GM12874 (cell line): ENCODE results near the gene BCL2.

Source experiments
- TF ChIP-seq, protein P1 (sequence below): IDR thresholded peaks from 2 replicates; pipeline ENCODE4 v1.5.1; 2011; ENCODE audit warnings: low read depth, mild to moderate bottlenecking, control low read depth, low read length, moderate library complexity; ENCODE audit not compliant: insufficient read depth

Gene BCL2

DNA sequence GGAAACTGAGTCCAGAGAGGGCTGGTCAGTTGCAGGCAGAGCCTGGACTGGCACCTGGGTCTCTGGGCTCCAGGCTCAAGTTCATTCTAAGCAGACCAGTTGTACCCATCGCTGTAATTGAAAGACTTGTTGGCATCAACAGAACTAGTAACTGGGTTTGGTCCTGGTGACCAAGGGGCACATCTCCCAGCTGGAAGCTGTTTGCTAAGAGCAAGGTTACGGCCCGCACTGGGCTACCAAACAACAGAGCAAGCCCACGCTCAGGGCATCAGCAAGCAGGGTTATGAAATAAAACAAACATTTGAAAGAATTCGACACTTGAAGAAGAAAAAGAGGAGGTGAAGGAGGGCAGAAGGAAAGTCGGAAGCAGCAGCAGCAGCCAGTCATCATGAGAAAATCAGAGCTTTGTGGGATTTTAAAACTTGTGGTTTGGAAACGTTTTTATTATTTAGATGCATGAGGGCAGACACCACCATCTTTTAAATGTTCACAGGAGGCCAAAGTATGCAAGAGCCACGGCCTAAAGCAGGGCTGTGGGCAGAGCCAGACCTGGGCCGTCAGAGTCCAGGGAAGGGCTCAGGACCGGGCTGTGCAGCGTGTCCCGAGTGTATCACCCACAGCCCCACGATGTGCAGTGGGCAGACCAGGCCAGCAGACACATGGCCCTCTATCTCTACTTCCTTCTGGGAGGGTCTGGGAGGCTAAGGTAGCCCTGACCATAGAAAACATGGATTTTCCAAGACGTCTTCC, 220.3 kb downstream of the BCL2 start:
- TF ChIP-seq, protein P1, sequence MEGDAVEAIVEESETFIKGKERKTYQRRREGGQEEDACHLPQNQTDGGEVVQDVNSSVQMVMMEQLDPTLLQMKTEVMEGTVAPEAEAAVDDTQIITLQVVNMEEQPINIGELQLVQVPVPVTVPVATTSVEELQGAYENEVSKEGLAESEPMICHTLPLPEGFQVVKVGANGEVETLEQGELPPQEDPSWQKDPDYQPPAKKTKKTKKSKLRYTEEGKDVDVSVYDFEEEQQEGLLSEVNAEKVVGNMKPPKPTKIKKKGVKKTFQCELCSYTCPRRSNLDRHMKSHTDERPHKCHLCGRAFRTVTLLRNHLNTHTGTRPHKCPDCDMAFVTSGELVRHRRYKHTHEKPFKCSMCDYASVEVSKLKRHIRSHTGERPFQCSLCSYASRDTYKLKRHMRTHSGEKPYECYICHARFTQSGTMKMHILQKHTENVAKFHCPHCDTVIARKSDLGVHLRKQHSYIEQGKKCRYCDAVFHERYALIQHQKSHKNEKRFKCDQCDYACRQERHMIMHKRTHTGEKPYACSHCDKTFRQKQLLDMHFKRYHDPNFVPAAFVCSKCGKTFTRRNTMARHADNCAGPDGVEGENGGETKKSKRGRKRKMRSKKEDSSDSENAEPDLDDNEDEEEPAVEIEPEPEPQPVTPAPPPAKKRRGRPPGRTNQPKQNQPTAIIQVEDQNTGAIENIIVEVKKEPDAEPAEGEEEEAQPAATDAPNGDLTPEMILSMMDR: no peak

DNA sequence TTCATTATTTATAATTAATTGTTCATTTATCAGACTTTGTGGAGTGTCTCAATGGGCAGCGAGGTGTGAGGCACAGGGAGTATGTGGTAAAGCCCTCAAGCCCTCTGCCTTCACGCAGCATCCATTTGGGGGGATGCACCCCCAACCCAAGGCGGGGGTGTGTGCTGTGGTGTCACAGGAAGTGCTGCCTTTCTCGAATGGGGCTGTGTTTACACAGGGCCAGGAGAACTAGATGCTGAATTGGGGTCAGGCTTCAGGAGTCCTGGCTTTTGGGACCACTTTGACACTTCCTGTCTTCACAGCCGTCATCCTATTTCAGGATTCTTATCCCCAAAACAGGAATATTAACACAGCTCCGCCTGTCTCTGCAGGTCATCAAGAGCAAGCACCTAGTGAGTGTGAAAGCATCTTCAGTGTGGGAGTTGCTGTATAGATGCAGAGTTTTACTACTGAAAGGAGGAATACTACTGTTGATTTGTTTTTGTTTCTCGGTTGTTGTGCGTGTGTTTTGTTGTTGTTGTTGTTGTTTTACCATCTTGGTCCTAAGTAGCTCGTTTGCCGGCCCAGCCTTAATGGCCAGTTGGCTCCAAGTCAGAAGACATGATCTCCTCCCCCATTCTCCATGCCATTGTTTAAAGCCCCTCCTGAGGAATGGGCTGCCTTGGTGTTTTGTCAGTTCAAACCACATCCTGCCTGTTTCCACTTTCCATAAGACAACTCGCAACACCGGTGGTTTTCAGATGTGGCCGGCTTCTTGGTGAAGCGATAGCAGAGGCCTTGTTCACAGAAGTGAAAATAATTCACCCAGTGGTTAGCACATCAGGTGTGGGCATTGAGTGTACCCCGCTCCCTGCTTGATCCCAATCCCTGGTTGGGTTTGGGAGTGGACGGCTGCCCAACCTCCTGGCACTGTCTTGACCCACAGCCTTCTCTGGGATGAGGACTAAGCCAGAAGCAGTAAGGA, 221.3 kb downstream of the BCL2 start:
- TF ChIP-seq, protein P1: no peak

DNA sequence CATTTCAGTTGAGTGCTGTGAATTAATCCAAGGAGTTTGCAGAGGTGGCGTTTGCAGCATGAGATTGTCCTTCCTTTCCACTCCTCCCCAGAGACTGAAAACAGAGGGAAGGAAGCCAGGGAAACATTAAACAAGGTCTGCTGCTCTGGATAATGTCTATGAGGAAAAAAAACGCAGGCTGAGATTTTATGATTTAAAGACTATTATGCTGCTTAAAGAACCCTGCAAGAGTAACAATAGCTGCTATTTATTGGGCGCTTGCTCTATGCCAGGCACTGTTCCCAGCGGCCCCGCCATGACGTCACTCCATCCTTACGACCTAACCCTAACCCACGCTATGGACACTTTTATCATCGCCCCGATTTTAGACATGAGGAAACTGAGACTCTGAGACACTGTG, 222.4 kb downstream of the BCL2 start:
- TF ChIP-seq, protein P1: no peak

DNA sequence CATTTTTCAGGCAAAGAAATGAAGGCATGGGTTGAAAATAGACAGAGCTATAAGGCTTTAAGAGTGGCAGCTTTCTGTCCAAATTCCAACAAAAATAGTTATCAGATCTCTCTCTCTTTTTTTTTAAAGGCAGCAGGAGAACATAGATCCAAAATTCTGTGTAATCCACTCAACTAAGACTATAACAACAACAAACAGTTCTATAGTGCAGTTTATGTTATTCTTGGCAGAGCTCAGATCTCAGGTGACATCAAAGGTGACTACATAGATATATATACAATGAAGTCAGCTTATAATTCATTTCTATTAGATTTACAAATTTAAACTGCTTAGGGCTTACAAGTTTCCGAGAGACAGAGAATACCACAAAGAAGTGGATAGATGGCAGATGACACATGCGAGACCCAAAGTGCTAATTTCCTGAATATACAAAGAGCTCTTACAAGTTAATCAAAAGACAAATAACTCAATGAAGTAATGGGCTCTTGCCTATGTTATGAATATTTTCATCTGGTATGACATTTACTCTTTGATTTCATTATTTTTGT, 223.2 kb downstream of the BCL2 start:
- TF ChIP-seq, protein P1: no peak

DNA sequence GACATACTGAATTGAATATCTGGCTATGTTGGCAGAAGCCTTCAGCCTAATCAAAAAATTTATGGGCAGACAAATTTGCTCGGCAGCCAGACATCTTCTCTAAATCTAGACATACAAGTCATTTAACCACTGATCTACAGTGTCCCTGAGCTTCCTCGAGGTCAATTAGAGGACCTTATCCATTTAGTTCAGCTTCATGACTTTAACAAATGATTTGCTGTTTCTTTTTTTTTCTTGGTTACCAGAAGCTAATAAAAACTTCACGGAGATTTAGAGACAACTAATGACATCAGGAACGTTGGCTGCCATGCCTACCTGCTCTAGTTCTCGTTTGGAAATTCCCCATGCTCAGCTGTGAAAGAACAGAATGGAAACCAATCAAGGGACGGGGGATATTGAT, 223.8 kb downstream of the BCL2 start:
- TF ChIP-seq, protein P1: no peak

DNA sequence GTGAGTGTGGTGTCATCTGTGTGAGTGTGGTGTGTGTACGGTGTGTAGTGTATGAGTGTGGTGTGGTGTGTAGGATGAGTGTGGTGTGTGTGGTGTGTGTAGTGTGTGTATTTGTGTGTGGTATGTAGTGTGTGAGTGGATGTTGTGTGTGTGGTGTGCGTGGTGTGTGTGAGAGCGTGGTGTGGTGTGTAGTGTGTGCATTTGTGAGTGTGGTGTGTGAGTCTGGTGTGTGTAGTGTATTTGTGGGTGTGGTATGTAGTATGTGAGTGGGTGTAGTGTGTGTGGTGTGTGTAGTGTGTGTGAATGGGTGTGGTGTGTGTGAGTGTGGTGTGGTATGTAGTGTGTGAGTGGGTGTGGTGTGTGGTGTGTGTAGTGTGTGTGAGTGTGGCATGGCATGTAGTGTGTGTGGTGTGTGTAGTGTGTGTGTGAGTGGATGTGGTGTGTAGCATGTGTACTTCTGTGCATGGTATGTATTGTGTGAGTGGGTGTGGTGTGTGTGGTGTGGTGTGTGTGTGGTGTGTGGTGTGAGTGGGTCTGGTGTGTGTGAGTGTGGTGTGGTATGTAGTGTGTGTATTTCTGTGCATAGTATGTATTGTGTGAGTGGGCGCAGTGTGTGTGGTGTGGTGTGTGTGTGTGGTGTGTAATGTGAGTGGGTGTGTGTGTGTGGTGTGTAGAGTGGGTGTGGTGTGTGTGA, 227.8 kb downstream of the BCL2 start:
- TF ChIP-seq, protein P1: no peak
